ENCODE measurements around the gene DUSP3. TPM values are rescaled to one million over a fixed set of nuclear protein-coding genes. Genes with fewer than 3 reads are reported as not detected.
A peak's percentile ranks its signal among the peaks of the same experiment; 100 is the strongest.

DUSP3 gene
- total RNA-seq, 4 donors from 2014 or later: 33.7 to 58.4 (median 36.8) TPM

- no peak for TF ChIP-seq POLR2A (IDR thresholded peaks at IDR 0.05)
- TF ChIP-seq, protein P1, sequence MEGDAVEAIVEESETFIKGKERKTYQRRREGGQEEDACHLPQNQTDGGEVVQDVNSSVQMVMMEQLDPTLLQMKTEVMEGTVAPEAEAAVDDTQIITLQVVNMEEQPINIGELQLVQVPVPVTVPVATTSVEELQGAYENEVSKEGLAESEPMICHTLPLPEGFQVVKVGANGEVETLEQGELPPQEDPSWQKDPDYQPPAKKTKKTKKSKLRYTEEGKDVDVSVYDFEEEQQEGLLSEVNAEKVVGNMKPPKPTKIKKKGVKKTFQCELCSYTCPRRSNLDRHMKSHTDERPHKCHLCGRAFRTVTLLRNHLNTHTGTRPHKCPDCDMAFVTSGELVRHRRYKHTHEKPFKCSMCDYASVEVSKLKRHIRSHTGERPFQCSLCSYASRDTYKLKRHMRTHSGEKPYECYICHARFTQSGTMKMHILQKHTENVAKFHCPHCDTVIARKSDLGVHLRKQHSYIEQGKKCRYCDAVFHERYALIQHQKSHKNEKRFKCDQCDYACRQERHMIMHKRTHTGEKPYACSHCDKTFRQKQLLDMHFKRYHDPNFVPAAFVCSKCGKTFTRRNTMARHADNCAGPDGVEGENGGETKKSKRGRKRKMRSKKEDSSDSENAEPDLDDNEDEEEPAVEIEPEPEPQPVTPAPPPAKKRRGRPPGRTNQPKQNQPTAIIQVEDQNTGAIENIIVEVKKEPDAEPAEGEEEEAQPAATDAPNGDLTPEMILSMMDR (IDR thresholded peaks at IDR 0.05): no peak
- no peaks in the 10 kb centered on the region for H3K27me3 ChIP-seq
- no peak for DNase-seq
- peak overlapping the region; percentile 29 to 76 (median 61) for H3K27ac ChIP-seq
- H3K4me1 ChIP-seq: peaks cover 3 to 23% (median 6%) of the 10 kb centered on the region in 3 donors
- H3K36me3 ChIP-seq: peaks cover 0 to 79% (median 0%) of the 10 kb centered on the region in 3 donors
- H3K9me3 ChIP-seq: no peaks in the 10 kb centered on the region
- 20 to 42% methylated on average over 3 to 5 of the region's 5 CpGs for WGBS, 2 donors
- intact Hi-C loops (cut with DNase I): no loop called here
- no peak overlapping the region for H3K4me3 ChIP-seq
Measured at GRCh38 chr17:43822570-43823190, 43.9 kb upstream of the DUSP3 start.

DNA sequence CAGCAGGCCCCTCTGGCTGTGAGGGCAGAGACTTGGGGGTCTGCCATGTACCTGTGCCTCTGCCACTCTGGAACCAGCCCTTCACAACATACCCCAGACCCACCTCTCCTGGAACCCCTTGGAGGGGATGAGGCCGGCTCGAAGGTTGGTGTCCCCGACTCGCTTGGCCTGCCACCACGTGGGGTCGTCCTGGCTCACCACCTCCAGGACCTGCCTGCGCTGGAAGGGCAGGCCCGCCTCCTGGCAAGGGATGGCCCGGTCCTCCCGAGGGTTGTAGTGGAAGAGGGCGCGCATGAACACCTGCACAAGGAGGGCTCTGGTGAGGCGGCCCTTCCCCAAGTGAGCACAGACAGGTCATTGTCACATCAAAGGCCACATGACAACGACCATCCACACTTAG lies 42.0 kb upstream of the DUSP3 start:
- Histone ChIP-seq H3K4me3 (no peak overlapping the region), H3K4me1 (peaks cover 3 to 23% (median 6%) of the 10 kb centered on the region in 3 donors), H3K27me3 (no peaks in the 10 kb centered on the region), H3K36me3 (peaks cover 0 to 77% (median 0%) of the 10 kb centered on the region in 3 donors), H3K27ac (no peak overlapping the region), H3K9me3 (no peaks in the 10 kb centered on the region)
- intact Hi-C loops (cut with DNase I): no loop called here
- DNase-seq: no peak
- no peak for TF ChIP-seq POLR2A (IDR thresholded peaks at IDR 0.05)
- TF ChIP-seq, protein P1 (IDR thresholded peaks at IDR 0.05): no peak
- 95 to 98% methylated on average over 8 to 9 of the region's 14 CpGs for WGBS, 2 donors

GRCh38 chr17:43818966-43819365 lies 40.2 kb upstream of the DUSP3 start:
- peaks cover 3 to 24% (median 6%) of the 10 kb centered on the region in 3 donors for H3K4me1 ChIP-seq
- intact Hi-C loops (cut with DNase I): no loop called here
- no peaks in the 10 kb centered on the region for H3K9me3 ChIP-seq
- 88 to 90% methylated on average over 4 to 5 of the region's 5 CpGs for WGBS, 2 donors
- H3K36me3 ChIP-seq: peaks cover 0 to 80% (median 1%) of the 10 kb centered on the region in 3 donors
- TF ChIP-seq, protein P1 (IDR thresholded peaks at IDR 0.05): no peak
- TF ChIP-seq POLR2A (IDR thresholded peaks at IDR 0.05): no peak
- no peak overlapping the region for H3K27ac ChIP-seq
- no peaks in the 10 kb centered on the region for H3K27me3 ChIP-seq
- no peak for DNase-seq
- H3K4me3 ChIP-seq: no peak overlapping the region

GRCh38 chr17:43817826-43818225 lies 39.0 kb upstream of the DUSP3 start:
- H3K4me3 ChIP-seq: no peak overlapping the region
- no peak overlapping the region for H3K27ac ChIP-seq
- DNase-seq: no peak
- peaks cover 5 to 91% (median 7%) of the 10 kb centered on the region in 3 donors for H3K36me3 ChIP-seq
- no peak for TF ChIP-seq POLR2A (IDR thresholded peaks at IDR 0.05)
- TF ChIP-seq, protein P1 (IDR thresholded peaks at IDR 0.05): no peak
- WGBS, 2 donors: no CpG with 5 or more reads among the region's 9 CpGs
- peaks cover 0 to 13% (median 3%) of the 10 kb centered on the region in 3 donors for H3K4me1 ChIP-seq
- no peaks in the 10 kb centered on the region for H3K27me3 ChIP-seq
- H3K9me3 ChIP-seq: no peaks in the 10 kb centered on the region
- intact Hi-C loops (cut with DNase I): no loop called here

- H3K4me1 ChIP-seq: peaks cover 0 to 3% (median 0%) of the 10 kb centered on the region in 3 donors
- H3K9me3 ChIP-seq: no peaks in the 10 kb centered on the region
- H3K36me3 ChIP-seq: peaks cover 5 to 90% (median 7%) of the 10 kb centered on the region in 3 donors
- no peak overlapping the region for H3K27ac ChIP-seq
- intact Hi-C loops (cut with DNase I): no loop called here
- H3K4me3 ChIP-seq: no peak overlapping the region
- no peak for TF ChIP-seq POLR2A (IDR thresholded peaks at IDR 0.05)
- TF ChIP-seq, protein P1 (IDR thresholded peaks at IDR 0.05): no peak
- 74 to 96% methylated on average over 5 to 11 of the region's 24 CpGs for WGBS, 2 donors
- H3K27me3 ChIP-seq: no peaks in the 10 kb centered on the region
- no peak for DNase-seq
Measured at GRCh38 chr17:43816336-43817320, 37.9 kb upstream of the DUSP3 start.

All from esophagus squamous epithelium (tissue), 5 donors.